AG10803 (cell line): ENCODE results near the gene CISD1.

Experiments
- DNase-seq: peaks from one replicate; pipeline ENCODE4 v3.0.0; 2010; ENCODE audit warnings: low read depth
- H3K4me3 ChIP-seq: 2 replicates; pipeline ENCODE4 v1.5.1; 2011; ENCODE audit warnings: mild to moderate bottlenecking, low read length, control low read depth
- TF ChIP-seq, protein P1 (sequence below): conservative IDR thresholded peaks from 2 replicates; pipeline ENCODE4 v1.5.1; 2011; ENCODE audit warnings: mild to moderate bottlenecking, low read length, control low read depth, inconsistent platforms

The CISD1 gene

GRCh38 chr10:58278274-58278961 lies 9.5 kb downstream of the CISD1 start:
- H3K4me3 ChIP-seq = no peak overlapping the region
- TF ChIP-seq, protein P1, sequence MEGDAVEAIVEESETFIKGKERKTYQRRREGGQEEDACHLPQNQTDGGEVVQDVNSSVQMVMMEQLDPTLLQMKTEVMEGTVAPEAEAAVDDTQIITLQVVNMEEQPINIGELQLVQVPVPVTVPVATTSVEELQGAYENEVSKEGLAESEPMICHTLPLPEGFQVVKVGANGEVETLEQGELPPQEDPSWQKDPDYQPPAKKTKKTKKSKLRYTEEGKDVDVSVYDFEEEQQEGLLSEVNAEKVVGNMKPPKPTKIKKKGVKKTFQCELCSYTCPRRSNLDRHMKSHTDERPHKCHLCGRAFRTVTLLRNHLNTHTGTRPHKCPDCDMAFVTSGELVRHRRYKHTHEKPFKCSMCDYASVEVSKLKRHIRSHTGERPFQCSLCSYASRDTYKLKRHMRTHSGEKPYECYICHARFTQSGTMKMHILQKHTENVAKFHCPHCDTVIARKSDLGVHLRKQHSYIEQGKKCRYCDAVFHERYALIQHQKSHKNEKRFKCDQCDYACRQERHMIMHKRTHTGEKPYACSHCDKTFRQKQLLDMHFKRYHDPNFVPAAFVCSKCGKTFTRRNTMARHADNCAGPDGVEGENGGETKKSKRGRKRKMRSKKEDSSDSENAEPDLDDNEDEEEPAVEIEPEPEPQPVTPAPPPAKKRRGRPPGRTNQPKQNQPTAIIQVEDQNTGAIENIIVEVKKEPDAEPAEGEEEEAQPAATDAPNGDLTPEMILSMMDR = no peak
- no peak for DNase-seq

GRCh38 chr10:58278962-58279307 lies 10.0 kb downstream of the CISD1 start:
- no peak overlapping the region for H3K4me3 ChIP-seq
- DNase-seq = no peak
- TF ChIP-seq, protein P1 = no peak

DNA sequence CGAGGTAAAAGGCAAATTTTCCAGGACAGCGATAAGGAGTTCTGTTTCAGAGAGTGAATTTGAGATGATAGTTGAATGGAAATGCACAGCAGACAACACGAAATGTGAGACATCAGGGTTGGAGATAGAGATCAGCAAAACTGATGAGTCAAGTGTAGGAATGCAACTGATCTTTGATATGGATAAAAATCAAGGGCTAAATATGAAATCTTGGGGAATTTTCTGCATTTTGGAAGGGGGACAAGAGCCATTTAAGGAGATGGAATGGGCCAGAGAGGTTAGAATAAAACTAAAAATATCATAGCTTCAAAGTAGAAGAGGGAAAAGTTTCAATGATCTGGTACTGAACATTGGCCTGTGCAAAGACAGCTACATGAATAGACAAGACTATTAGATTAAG lies 11.5 kb downstream of the CISD1 start:
- no peak for DNase-seq
- no peak overlapping the region for H3K4me3 ChIP-seq
- TF ChIP-seq, protein P1 = no peak

DNA sequence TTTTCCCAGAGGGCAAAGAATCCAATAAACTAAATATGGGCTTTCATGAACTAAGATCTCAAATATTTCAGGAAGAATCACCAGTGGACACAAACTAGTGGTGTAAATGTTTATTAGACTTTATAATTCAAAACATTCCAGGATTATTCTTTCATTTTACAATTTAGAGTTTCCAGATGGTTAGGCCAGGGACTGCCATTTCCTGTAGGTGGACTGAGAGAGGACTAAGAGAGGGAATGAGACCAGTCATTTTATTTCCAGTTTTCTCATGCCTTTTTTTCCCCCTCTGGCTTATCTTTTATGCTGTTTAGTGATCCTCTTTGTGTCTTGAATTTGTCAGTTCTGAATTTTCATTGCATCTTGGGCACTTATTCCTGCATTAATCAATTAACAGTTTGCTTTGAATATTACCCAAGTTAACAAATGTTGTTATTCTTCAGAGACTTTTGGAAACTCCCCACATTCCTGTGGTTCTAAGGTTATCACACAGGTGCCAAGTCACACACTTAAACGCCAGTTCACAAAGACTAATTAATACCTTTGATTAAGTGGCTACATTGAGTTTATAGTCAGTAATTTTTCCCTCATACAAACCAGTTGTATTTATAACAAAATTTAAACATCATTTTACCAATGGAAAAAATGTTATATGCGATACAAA lies 12.3 kb downstream of the CISD1 start:
- peak; percentile 34 for DNase-seq
- TF ChIP-seq, protein P1 = no peak
- H3K4me3 ChIP-seq = no peak overlapping the region

- no peak overlapping the region for H3K4me3 ChIP-seq
- TF ChIP-seq, protein P1 = no peak
- no peak for DNase-seq
Measured at GRCh38 chr10:58282615-58283014, 13.7 kb downstream of the CISD1 start.

- H3K4me3 ChIP-seq = no peak overlapping the region
- DNase-seq = peak; percentile 62
- TF ChIP-seq, protein P1 = peak; percentile 92
Measured at GRCh38 chr10:58291538-58292174, 22.7 kb downstream of the CISD1 start.

GRCh38 chr10:58293989-58294388 lies 25.0 kb downstream of the CISD1 start:
- no peak overlapping the region for H3K4me3 ChIP-seq
- DNase-seq = no peak
- TF ChIP-seq, protein P1 = no peak
